Lower leg skin (tissue), 4 donors: ENCODE measurements around the gene SLC15A3. TPM values are rescaled to one million over a fixed set of nuclear protein-coding genes. Genes with fewer than 3 reads are reported as not detected.

ENCODE experiments used
- DNase-seq, 2 donors: peaks; one replicate each; pipeline ENCODE4 v3.0.0-alpha.2; 2019; ENCODE audit warnings: low spot score in 2 of 2
- H3K4me3 ChIP-seq: fragments of 200-600 bp; sonication (generic); 2 replicates; pipeline ENCODE4 v1.5.1; 2017; ENCODE audit warnings: mild to moderate bottlenecking, low read depth; ENCODE audit not compliant: poor library complexity, severe bottlenecking
- CTCF ChIP-seq, 3 donors: fragments of 450-650 bp; IDR thresholded peaks; one replicate each; pipeline ENCODE4 v1.5.1; 2016; ENCODE audit warnings: antibody characterized with exemption in 3 of 3, mild to moderate bottlenecking in 3 of 3, moderate library complexity in 2 of 3
- POLR2A ChIP-seq, 2 donors: fragments of 450-650 bp; IDR thresholded peaks; one replicate each; pipeline ENCODE4 v1.6.1; 2016 to 2017; ENCODE audit warnings: antibody characterized with exemption in 2 of 2, mild to moderate bottlenecking in 1 of 2, moderate library complexity in 1 of 2
- WGBS, 2 donors: methylation state at CpG; one replicate each; pipeline ENCODE4 v1.1.5; 2018; 5-methylcytosine and 5-hydroxymethylcytosine counted together
- intact Hi-C: fragments of 100-400 bp; cut with DNase I; formaldehyde crosslinking; loops from one replicate; pipeline ENCODE4 v1.15.0; 2023; ENCODE audit warnings: low total_unique reads
- total RNA-seq, 4 donors: library from RNA; depleted of rRNA; stranded (reverse); fragments of >200 nt; gene quantifications; one replicate each; pipeline ENCODE4 v1.1.0, GENCODE V29; 2016

Gene SLC15A3
- total RNA-seq, 4 donors from 2014 or later, result 4.4 to 7.4 (median 5.4) TPM

DNA sequence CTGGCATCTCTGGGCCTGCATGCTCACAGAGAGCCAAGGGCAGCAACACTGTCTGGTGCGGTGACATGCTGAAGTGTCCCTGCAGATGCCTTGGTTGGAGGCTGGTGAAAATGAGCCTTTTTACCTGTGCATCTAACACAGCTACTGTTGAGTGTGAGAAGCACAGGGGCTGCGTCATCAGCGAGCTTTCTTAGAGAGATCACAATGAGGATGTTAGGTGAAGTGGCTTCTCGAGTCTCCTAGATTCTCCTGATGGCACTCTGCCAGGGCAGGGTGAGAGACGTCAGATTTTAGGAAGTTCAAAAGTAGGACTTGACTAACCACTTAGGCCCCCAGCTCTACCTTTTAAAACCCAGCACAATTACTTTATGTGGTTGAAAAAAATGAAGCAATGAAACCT lies 3.6 kb upstream of the SLC15A3 start:
- H3K4me3 ChIP-seq, result no peak overlapping the region
- TF ChIP-seq CTCF (IDR thresholded peaks at IDR 0.05) (no peak), POLR2A (IDR thresholded peaks at IDR 0.05) (no peak)
- WGBS, 2 donors, result 53 to 56% methylated on average over 5 of the region's 5 CpGs
- no peak for DNase-seq
- intact Hi-C loops, result no loop called here

GRCh38 chr11:60954421-60954820 lies 2.4 kb upstream of the SLC15A3 start:
- 79 to 80% methylated on average over 5 of the region's 5 CpGs for WGBS, 2 donors
- no peak overlapping the region for H3K4me3 ChIP-seq
- TF ChIP-seq CTCF (IDR thresholded peaks at IDR 0.05) (no peak), POLR2A (IDR thresholded peaks at IDR 0.05) (no peak)
- no peak for DNase-seq
- intact Hi-C loops, result no loop called here

DNA sequence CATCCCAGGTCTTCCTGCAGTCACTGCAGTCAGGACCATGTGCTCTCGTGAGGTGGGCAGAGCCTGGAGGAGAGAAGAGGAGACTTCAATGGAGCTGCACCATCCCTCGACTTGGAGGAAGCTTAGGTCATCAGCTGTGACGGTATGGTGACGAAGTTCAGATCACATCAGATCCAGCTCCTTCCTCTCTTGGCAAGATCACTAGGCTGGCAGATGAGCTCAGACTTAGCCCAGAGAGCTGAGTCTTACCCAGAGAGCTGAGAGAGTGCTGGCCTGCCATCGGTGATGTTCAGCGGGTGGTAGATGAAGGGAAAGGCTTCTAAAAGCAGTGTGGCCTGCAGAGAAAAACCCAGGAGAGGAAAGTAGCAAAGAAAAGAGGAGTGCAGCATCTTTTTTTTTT lies 1.8 kb upstream of the SLC15A3 start:
- intact Hi-C loops, result no loop called here

DNA sequence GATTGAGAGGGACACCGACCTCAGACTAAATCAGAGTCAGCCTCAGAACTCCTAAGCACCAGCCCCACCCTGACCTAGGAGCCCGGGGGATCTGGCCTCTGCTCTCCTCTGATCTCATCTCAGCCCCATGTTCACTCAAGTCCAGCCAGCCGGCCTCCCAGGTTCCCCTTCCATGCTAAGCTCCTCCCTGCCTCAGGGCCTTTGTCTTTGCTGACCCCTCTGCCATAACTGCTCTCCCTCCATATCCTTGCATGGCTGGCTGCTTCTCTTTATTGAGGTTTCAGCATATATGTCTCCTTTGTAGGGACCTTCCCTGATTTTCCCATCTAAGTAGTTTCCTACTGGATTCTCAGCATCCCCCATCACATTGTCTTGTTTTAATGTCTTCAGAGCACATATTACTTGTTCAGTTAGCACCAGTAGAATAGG lies 780 bp upstream of the SLC15A3 start:
- intact Hi-C loops, result no loop called here
- no peak overlapping the region for H3K4me3 ChIP-seq
- DNase-seq, result no peak
- 31 to 35% methylated on average over 3 of the region's 3 CpGs for WGBS, 2 donors
- TF ChIP-seq POLR2A (IDR thresholded peaks at IDR 0.05), result no peak
- no peak for TF ChIP-seq CTCF (IDR thresholded peaks at IDR 0.05)

More for the DNA sequence above, 1.8 kb upstream of the SLC15A3 start:
- 72 to 75% methylated on average over 6 of the region's 6 CpGs for WGBS, 2 donors
- no peak for DNase-seq
- TF ChIP-seq CTCF (IDR thresholded peaks at IDR 0.05) (no peak), POLR2A (IDR thresholded peaks at IDR 0.05) (no peak)
- no peak overlapping the region for H3K4me3 ChIP-seq

DNA sequence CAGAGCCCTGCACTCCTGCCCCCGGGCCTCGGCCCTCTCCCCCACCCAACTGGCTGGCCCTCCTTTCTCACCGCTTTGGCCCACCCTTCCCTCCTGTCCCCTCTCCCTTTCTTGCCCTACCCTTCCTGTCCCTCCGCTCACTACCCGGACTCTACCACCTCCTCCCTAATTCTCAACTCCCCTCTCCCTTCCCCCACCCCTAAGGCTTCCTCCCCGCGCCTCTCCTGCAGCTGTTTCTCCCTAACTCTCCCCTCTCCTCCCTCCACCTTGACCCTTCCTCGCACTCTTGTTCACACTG lies 421 bp downstream of the SLC15A3 start:
- no peak for DNase-seq
- TF ChIP-seq POLR2A (IDR thresholded peaks at IDR 0.05) (no peak), CTCF (IDR thresholded peaks at IDR 0.05) (no peak)
- WGBS, 2 donors, result 18 to 25% methylated on average over 8 of the region's 8 CpGs
- intact Hi-C loops, result no loop called here
- H3K4me3 ChIP-seq, result peak overlapping the region; percentile 22

DNA sequence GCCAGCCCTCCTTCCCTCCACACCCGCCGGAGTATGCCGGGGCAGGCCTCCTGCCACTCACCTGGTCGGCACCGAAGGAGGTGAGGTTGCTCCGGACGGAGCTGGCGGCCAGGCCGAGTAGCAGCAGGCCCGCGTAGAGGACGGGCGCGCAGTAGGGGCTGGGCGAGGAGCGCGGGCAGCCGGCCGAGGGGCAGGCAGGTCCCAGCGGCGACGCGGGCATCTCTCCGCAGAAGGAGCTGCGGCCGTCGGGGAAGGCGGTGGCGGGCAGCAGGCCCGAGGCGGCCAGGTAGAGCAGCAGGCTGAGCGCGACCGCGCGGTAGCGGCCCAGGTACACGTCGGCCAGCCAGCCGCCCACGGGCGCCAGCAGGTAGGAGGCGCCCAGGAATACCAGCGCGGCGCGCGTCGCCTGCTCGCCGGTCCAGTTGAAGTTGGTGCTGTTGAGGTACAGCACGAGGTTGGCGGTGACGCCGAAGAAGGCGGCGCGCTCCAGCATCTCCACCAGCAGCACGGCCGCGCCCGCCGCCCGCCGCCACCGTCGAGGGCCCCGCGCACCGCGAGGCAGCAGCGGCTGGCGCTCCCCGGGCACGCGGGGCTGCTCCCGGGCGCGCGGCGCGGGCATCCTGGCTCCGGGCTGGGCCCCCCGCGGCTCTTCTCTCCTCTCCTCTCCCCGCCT lies 907 bp downstream of the SLC15A3 start:
- TF ChIP-seq POLR2A (IDR thresholded peaks at IDR 0.05) (no peak), CTCF (IDR thresholded peaks at IDR 0.05) (no peak)
- peak overlapping the region; percentile 22 for H3K4me3 ChIP-seq
- no peak for DNase-seq
- intact Hi-C loops, result no loop called here
- 34 to 39% methylated on average over 25 to 56 of the region's 86 CpGs for WGBS, 2 donors
